Islet precursor cell (in vitro differentiated cells): ENCODE measurements around the gene IL10.
"Not testable (repeated sequence)": the region's sequence is repeated elsewhere in the genome, so short reads cannot be mapped to it uniquely, and the experiment has no call there.

ENCODE experiments used
- DNase-seq: peaks from one replicate; pipeline ENCODE4 v3.0.0-alpha.2; 2018

IL10 gene

DNA sequence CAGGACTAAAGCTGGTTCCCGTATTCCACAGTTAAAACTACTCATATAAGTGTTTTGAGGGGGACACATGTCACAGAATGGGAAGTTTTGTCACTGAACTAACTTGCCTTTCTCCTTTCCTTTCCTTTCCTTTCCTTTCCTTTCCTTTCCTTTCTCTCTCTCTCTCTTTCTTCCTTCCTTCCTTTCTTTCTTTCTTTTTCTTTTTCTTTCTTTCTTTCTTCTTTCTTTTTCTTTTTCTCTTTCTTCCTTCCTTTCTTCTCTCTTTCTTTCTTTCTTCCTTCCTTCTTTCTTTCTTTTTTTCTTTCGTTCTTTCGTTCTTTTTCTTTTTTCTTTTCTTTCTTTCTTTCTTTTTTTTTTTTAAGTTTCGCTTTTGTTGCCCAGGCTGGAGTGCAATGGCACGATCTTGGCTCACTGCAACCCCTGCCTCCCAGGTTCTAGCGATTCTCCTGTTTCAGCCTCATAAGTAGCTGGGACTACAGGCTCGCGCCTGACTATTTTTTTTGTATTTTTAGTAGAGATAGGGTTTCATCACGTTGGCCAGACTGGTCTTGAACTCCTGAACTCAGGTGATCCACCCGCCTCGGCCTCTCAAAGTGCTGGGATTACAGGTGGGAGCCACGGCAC is 9.4 kb downstream of the IL10 start:
- DNase-seq: not testable (repeated sequence)

- DNase-seq: peak; percentile 83
Observed at GRCh38 chr1:206761159-206761768, 11.0 kb downstream of the IL10 start.

GRCh38 chr1:206760590-206760989 is 11.7 kb downstream of the IL10 start:
- DNase-seq: no peak

- no peak for DNase-seq
Observed at GRCh38 chr1:206757524-206758266, 14.6 kb downstream of the IL10 start.

GRCh38 chr1:206754011-206754410 is 18.3 kb downstream of the IL10 start:
- DNase-seq: no peak

- no peak for DNase-seq
Observed at GRCh38 chr1:206753141-206753540, 19.2 kb downstream of the IL10 start.

- no peak for DNase-seq
Observed at GRCh38 chr1:206752481-206752880, 19.8 kb downstream of the IL10 start.

- DNase-seq: no peak
Observed at GRCh38 chr1:206751891-206752290, 20.4 kb downstream of the IL10 start.

GRCh38 chr1:206748348-206749030 is 23.8 kb downstream of the IL10 start:
- DNase-seq: no peak

DNA sequence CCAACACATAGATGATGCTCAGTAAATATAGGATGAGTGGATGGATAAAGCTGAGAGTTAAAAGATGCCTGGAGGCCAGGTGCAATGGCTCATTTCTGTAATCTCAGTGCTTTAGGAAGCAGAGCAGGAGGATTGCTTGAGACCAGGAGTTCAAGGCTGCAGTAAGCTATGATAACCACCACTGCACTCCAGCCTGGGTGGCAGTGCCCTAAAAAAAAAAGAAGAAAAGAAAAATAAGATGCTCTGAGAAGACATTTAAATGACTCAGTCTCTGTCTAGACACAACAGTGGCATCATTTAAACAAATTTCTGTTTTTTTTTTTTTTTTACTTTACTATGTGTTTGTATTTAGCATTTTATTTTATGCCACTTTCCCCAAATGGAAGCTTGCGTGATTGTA is 27.0 kb downstream of the IL10 start:
- no peak for DNase-seq

- peak; percentile 61 for DNase-seq
Observed at GRCh38 chr1:206744683-206745082, 27.6 kb downstream of the IL10 start.

GRCh38 chr1:206742719-206743383 is 29.4 kb downstream of the IL10 start:
- no peak for DNase-seq

DNA sequence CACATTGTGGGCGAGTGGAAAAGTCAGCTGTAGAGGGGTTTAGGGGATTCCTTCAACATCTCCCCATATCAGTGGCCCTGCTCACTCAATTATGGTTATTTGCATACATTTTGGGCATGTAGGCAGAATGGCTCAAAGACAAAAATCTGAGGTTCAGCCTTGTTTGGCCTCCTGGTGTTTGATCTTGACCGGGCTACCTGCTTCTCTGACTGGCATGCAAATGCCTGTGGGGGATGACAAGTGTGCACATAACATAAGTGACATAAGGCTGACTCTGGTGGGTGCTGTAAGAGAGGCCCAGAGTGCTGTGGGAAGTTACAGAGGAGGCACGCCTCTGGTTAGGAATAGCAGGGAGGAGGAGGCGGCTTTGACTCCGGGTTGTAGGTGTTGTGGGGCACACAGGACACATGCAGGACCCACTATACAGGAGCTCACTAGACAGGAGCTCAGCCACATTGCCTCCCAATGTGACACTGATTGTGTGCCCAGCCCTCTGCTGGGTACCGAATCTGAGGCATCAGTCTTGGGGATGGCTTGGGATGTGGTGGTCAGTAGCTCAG is 31.1 kb downstream of the IL10 start:
- DNase-seq: no peak

- DNase-seq: peak; percentile 79
Observed at GRCh38 chr1:206739411-206740076, 32.8 kb downstream of the IL10 start.

GRCh38 chr1:206738370-206739366 is 33.6 kb downstream of the IL10 start:
- peak; percentile 80 for DNase-seq

DNA sequence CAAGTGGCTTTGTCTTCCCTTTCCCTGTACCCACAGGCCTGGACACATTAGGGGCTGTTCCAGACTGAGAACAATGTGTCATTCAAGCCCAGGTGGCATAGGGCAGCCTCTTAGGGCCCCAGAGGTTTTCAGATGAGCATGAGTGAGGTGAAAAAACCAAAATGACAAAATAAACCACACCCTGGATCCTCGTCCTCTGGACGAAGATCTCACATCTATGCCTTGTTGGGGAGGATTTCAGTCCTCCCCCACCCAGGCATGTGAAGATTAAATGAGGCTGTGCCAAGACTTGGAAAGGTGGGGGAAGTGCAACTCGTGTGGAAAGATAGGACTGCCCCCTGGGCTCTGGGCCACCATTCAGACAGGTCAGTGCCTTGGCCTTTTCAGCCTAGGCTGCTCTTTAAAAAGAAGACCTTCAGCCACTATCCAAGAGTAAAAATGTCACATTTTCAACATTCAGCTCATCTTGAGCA is 34.5 kb downstream of the IL10 start:
- no peak for DNase-seq

DNA sequence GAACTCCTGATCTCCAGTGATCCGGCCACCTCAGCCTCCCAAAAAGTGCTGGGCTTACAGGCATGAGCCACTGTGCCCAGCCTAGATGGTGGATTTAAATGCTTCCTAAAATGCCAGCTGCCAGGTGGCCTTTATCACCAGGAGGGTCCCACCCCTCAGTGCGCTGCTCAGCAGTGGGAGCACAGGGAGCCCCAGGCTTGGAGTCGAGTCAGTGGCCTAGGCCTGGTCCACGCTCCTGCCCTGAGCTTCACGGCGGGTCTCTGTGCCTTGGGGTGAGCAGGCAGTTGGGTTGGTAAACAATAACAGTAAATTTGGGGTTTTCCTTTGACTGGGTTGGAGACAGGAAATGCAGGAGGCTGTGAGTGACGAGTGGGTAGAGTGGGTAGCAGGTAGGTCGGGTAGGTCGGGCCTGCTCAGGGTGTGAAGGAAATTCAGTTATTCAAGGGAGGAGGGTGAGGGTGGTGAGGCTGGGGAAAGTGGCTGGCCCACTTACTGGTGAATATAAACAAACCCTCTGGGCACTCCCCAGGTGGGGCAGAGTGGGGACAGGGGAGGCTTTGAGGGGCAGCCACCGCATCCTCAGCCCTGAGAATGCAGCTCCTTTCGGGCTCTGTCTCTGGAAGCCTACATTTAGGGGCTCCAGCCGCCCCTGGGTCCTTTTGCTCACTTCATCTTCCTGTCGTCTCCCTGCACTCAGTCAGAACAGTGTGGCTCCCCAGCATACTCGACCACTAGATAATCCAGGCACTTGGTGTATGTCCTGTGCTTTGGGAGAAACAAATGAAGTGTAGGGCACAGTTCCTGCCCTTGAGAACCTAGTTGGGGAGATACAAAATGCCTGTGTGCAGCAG is 35.2 kb downstream of the IL10 start:
- no peak for DNase-seq

DNA sequence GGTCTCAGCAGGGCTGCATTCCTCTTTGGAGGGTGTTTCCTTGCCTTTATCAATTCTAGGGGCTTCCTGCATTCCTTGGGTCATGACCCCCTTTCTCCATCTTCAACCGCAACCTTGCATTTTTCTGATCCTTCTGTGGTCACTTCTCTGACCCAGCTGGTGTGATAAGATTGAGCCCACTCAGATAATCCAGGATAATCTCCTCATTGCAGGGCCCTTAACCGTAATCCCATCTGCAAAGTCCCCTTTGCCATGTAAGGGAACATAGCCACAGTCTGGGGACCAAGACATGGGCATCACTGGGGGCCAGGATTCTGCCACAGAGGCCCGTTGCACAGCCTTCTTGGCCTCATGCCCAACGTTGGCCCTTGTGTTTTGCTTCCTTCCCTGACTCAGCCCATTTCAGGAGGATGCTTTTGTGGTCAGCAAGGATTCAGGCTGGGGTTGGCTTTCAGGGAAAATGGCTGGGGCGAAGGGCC is 36.7 kb downstream of the IL10 start:
- no peak for DNase-seq

- peak; percentile 66 for DNase-seq
Observed at GRCh38 chr1:206734499-206735142, 37.7 kb downstream of the IL10 start.
